Ishikawa (cell line): ENCODE results near the gene GRIK2.

ENCODE experiments used
- CEBPB ChIP-seq: IDR thresholded peaks from 2 replicates; pipeline ENCODE4 v1.6.1; 2012
- CREB1 ChIP-seq: IDR thresholded peaks from 2 replicates; pipeline ENCODE4 v1.6.1; 2012; ENCODE audit warnings: low read depth
- EGR1 ChIP-seq: IDR thresholded peaks from 2 replicates; pipeline ENCODE4 v1.6.1; 2012
- EP300 ChIP-seq: IDR thresholded peaks from 2 replicates; pipeline ENCODE4 v1.6.1; 2012; ENCODE audit warnings: borderline replicate concordance
- FOXM1 ChIP-seq: IDR thresholded peaks from 2 replicates; pipeline ENCODE4 v1.6.1; 2012; ENCODE audit warnings: low read depth, borderline replicate concordance
- NFIC ChIP-seq: IDR thresholded peaks from 2 replicates; pipeline ENCODE4 v1.6.1; 2012
- RAD21 ChIP-seq: IDR thresholded peaks from 2 replicates; pipeline ENCODE4 v1.6.1; 2012; ENCODE audit warnings: low read depth
- TAF1 ChIP-seq: IDR thresholded peaks from 2 replicates; pipeline ENCODE4 v1.6.1; 2012; ENCODE audit warnings: low read depth, mild to moderate bottlenecking
- TCF12 ChIP-seq: IDR thresholded peaks from 2 replicates; pipeline ENCODE4 v1.6.1; 2012; ENCODE audit warnings: low read depth
- TEAD4 ChIP-seq: IDR thresholded peaks from 2 replicates; pipeline ENCODE4 v1.6.1; 2012
- YY1 ChIP-seq: IDR thresholded peaks from 2 replicates; pipeline ENCODE4 v1.6.1; 2012; ENCODE audit warnings: low read depth
- ZBTB7A ChIP-seq: IDR thresholded peaks from 2 replicates; pipeline ENCODE4 v1.6.1; 2012; ENCODE audit warnings: low read depth
- TF ChIP-seq, protein P1 (sequence below): IDR thresholded peaks from 2 replicates; pipeline ENCODE4 v1.6.1; 2012; ENCODE audit warnings: low read depth, mild to moderate bottlenecking
- TF ChIP-seq, protein P2 (sequence below): IDR thresholded peaks from 2 replicates; pipeline ENCODE4 v1.6.1; 2012
- TF ChIP-seq, protein P3 (sequence below): IDR thresholded peaks from 2 replicates; pipeline ENCODE4 v1.6.1; 2012

Gene GRIK2

DNA sequence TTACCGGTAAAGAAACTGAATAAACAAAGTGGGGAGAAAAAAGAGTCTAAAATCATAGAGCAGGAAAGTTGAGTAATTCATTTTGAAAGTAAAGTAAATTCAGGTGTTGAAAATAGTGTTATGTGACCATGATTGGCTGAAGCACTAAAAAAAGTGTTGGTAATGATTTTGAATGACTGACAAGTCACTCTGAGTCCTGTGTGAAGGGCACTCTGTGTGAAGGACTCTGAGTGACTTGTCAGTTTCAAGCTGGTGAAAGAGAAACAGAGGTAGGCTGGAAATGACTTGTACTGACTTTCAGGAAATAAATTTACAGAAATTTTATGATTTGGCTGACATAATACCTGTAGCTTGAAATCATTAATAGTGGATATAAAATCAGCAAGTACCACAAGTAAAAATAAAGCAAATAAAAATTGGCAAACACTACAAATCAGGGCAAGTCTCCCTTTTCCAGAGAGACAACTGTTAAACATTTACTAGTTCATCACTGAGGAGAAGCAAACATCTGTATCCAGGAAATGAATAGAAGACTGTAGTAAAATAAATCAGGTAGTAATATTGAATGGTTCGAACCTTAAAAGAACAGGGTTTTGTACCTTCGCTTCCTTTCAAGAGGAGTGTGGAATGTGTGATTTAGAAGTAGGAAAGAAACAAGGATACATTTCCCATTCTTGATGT is 630.6 kb downstream of the GRIK2 start:
- TF ChIP-seq, protein P1, sequence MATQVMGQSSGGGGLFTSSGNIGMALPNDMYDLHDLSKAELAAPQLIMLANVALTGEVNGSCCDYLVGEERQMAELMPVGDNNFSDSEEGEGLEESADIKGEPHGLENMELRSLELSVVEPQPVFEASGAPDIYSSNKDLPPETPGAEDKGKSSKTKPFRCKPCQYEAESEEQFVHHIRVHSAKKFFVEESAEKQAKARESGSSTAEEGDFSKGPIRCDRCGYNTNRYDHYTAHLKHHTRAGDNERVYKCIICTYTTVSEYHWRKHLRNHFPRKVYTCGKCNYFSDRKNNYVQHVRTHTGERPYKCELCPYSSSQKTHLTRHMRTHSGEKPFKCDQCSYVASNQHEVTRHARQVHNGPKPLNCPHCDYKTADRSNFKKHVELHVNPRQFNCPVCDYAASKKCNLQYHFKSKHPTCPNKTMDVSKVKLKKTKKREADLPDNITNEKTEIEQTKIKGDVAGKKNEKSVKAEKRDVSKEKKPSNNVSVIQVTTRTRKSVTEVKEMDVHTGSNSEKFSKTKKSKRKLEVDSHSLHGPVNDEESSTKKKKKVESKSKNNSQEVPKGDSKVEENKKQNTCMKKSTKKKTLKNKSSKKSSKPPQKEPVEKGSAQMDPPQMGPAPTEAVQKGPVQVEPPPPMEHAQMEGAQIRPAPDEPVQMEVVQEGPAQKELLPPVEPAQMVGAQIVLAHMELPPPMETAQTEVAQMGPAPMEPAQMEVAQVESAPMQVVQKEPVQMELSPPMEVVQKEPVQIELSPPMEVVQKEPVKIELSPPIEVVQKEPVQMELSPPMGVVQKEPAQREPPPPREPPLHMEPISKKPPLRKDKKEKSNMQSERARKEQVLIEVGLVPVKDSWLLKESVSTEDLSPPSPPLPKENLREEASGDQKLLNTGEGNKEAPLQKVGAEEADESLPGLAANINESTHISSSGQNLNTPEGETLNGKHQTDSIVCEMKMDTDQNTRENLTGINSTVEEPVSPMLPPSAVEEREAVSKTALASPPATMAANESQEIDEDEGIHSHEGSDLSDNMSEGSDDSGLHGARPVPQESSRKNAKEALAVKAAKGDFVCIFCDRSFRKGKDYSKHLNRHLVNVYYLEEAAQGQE: no peak
- TF ChIP-seq NFIC: no peak
- no peak for TF ChIP-seq FOXM1
- TF ChIP-seq EGR1: no peak
- TF ChIP-seq CREB1: no peak
- TF ChIP-seq YY1: no peak
- no peak for TF ChIP-seq EP300
- no peak for TF ChIP-seq RAD21
- TF ChIP-seq, protein P2, sequence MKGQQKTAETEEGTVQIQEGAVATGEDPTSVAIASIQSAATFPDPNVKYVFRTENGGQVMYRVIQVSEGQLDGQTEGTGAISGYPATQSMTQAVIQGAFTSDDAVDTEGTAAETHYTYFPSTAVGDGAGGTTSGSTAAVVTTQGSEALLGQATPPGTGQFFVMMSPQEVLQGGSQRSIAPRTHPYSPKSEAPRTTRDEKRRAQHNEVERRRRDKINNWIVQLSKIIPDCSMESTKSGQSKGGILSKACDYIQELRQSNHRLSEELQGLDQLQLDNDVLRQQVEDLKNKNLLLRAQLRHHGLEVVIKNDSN: no peak
- TF ChIP-seq TAF1: no peak
- no peak for TF ChIP-seq ZBTB7A
- no peak for TF ChIP-seq CEBPB
- no peak for TF ChIP-seq TCF12

DNA sequence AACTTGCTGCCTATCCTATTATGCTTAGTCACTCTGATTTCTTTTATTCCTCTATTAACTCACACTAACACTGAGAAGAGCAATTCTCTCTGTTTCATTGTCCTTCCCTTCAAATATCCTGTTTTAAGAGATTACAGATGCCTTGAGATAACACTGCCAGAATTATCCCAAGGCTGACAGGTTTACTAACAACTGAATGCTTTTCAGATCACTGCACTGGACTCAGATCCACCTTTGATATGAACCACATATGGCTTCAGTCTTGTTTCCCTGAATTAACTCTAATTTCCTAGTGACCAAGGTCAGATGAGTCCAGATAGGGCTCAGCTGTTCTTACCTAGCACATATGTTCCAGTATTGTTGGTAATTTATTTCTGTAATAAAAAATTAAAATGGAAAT is 633.1 kb downstream of the GRIK2 start:
- TF ChIP-seq ZBTB7A (no peak), TAF1 (no peak), TCF12 (no peak), TEAD4 (no peak), CREB1 (no peak), FOXM1 (no peak), NFIC (no peak), YY1 (no peak), CEBPB (no peak), EP300 (no peak), RAD21 (no peak), EGR1 (no peak)
- TF ChIP-seq, protein P1: no peak
- TF ChIP-seq, protein P2: no peak
- TF ChIP-seq, protein P3, sequence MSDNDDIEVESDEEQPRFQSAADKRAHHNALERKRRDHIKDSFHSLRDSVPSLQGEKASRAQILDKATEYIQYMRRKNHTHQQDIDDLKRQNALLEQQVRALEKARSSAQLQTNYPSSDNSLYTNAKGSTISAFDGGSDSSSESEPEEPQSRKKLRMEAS: no peak

DNA sequence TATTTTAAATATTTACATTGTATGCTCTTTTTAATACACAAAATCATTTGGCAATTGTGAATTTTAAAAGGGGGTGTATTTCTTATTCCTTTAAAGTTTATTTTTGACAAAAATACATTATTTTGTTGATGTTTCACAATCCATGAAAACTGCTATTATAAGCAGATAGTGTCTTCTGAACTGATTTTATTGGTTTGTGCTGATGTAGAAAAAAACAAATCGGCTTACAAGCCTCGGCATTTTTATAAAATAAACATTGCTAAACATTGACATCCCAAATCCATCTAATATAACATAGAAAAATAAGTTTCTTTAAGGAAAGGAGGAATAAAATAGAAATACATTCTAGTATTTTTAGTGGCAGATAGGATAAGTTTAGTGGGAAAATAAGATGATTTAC is 634.7 kb downstream of the GRIK2 start:
- no peak for TF ChIP-seq CEBPB
- no peak for TF ChIP-seq EP300
- no peak for TF ChIP-seq YY1
- TF ChIP-seq, protein P2: no peak

DNA sequence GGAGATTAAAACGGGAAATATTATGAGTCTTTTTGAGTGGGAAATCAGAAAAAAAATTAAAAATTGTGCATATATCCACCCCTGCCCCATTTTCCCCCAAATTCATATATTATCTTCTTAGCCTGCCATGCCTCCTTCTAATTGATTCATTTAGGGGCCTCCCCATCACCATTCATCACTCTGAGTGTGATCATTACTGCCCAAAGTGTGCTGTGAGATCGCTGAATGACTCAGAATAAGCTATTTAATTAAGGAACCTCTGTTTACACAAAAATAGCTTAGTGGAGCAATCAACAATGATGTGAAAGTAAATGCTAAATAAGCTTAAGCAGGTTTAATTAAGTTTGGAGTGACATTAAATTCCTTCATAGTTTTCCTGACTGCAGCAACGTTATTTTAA is 645.5 kb downstream of the GRIK2 start:
- TF ChIP-seq RAD21 (no peak), TAF1 (no peak), CEBPB (no peak), NFIC (no peak), ZBTB7A (no peak), TEAD4 (no peak)
- TF ChIP-seq, protein P1: no peak

DNA sequence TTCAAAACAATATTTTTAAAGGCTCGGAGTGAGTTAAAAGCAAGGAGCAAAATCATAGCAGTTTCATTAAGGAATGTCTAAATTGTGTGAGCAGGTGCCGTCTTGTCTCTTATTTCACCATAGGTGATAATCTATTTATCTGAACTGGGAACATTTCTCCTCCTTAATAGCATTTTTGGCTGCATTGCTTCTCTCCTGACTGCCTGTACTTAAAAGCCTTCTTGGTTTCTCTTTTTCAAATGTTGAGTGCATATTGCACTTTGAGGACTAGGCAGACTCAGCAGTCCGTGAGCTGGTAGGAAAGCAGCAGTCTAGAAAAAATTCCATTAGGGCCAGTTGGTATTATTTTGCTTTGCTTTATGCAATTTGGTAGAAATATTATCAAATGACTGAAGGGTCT is 645.9 kb downstream of the GRIK2 start:
- TF ChIP-seq CREB1 (no peak), FOXM1 (no peak), TCF12 (no peak), CEBPB (no peak), TEAD4 (no peak), NFIC (no peak), TAF1 (no peak), EGR1 (no peak), YY1 (no peak), RAD21 (no peak), ZBTB7A (no peak), EP300 (no peak)
- TF ChIP-seq, protein P3: no peak
- TF ChIP-seq, protein P2: no peak
- TF ChIP-seq, protein P1: no peak
